ENCODE measurements around the gene LNX2.

LNX2 gene

GRCh38 chr13:27572234-27572901, 48.0 kb downstream of the LNX2 start:
- Histone ChIP-seq H3K79me1 (ENCODE audit: low read length) (no peaks in the 10 kb centered on the region), H3K4me2 (ENCODE audit: low read length) (no peak overlapping the region), H3K4ac (ENCODE audit: low read depth, low read length) (no peak overlapping the region), H2AFZ (ENCODE audit: insufficient read depth, low read length, poor library complexity) (no peak overlapping the region), H2AK5ac (ENCODE audit: low read length) (no peak overlapping the region), H4K12ac (ENCODE audit: low read depth, low read length) (no peak overlapping the region), H3K18ac (ENCODE audit: low read length) (no peak overlapping the region), H3K27ac (ENCODE audit: low read depth, low read length) (no peak overlapping the region), H3K9ac (ENCODE audit: low read length) (no peak overlapping the region), H3K79me2 (ENCODE audit: control insufficient read depth, insufficient read depth, low read length, poor library complexity) (no peaks in the 10 kb centered on the region), H4K91ac (ENCODE audit: low read depth, low read length) (no peak overlapping the region), H3K14ac (ENCODE audit: low read length) (no peak overlapping the region), H3K36me3 (ENCODE audit: control insufficient read depth in 1 of 2, insufficient read depth in 2 of 2, low read length in 2 of 2) (peaks cover 2 to 4% of the 10 kb centered on the region in 2 experiments), H3K4me3 (ENCODE audit: low read depth, low read length) (no peak overlapping the region), H2BK12ac (ENCODE audit: low read length) (no peak overlapping the region), H2BK120ac (ENCODE audit: insufficient read depth, low read length, poor library complexity) (no peak overlapping the region), H3K27me3 (ENCODE audit: insufficient read depth, low read length) (no peaks in the 10 kb centered on the region), H3K9me3 (ENCODE audit: insufficient read depth, low read depth, low read length) (no peaks in the 10 kb centered on the region), H3K4me1 (ENCODE audit: control insufficient read depth in 1 of 2, insufficient read depth in 2 of 2, low read length in 2 of 2) (no peaks in the 10 kb centered on the region), H4K8ac (ENCODE audit: low read depth, low read length) (no peak overlapping the region), H3K23ac (ENCODE audit: low read length) (no peak overlapping the region), H2BK5ac (ENCODE audit: low read depth, low read length, poor library complexity) (no peak overlapping the region)
- DNase-seq, result no peak

GRCh38 chr13:27570906-27571305, 49.4 kb downstream of the LNX2 start:
- no peak overlapping the region for H2BK120ac ChIP-seq (ENCODE audit: insufficient read depth, low read length, poor library complexity)
- H2BK12ac ChIP-seq (ENCODE audit: low read length), result no peak overlapping the region
- no peak overlapping the region for H3K4me3 ChIP-seq (ENCODE audit: low read depth, low read length)
- no peaks in the 10 kb centered on the region for H3K79me1 ChIP-seq (ENCODE audit: low read length)
- H3K14ac ChIP-seq (ENCODE audit: low read length), result no peak overlapping the region
- no peak overlapping the region for H4K8ac ChIP-seq (ENCODE audit: low read depth, low read length)
- H3K27me3 ChIP-seq (ENCODE audit: insufficient read depth, low read length), result no peaks in the 10 kb centered on the region
- H3K9ac ChIP-seq (ENCODE audit: low read length), result no peak overlapping the region
- H3K4ac ChIP-seq (ENCODE audit: low read depth, low read length), result no peak overlapping the region
- no peak overlapping the region for H4K12ac ChIP-seq (ENCODE audit: low read depth, low read length)
- H3K4me2 ChIP-seq (ENCODE audit: low read length), result no peak overlapping the region
- no CpG with 5 or more reads among the region's 1 CpG for WGBS (ENCODE audit: extremely low coverage, insufficient coverage, insufficient read length)
- H3K4me1 ChIP-seq (ENCODE audit: control insufficient read depth in 1 of 2, insufficient read depth in 2 of 2, low read length in 2 of 2), result no peaks in the 10 kb centered on the region
- H3K79me2 ChIP-seq (ENCODE audit: control insufficient read depth, insufficient read depth, low read length, poor library complexity), result no peaks in the 10 kb centered on the region
- H4K91ac ChIP-seq (ENCODE audit: low read depth, low read length), result no peak overlapping the region
- no peak overlapping the region for H2AK5ac ChIP-seq (ENCODE audit: low read length)
- H3K23ac ChIP-seq (ENCODE audit: low read length), result no peak overlapping the region
- no peak for DNase-seq
- H3K9me3 ChIP-seq (ENCODE audit: insufficient read depth, low read depth, low read length), result no peaks in the 10 kb centered on the region
- no peak overlapping the region for H2BK5ac ChIP-seq (ENCODE audit: low read depth, low read length, poor library complexity)
- H3K27ac ChIP-seq (ENCODE audit: low read depth, low read length), result no peak overlapping the region
- peaks cover 2 to 12% of the 10 kb centered on the region in 2 experiments for H3K36me3 ChIP-seq (ENCODE audit: control insufficient read depth in 1 of 2, insufficient read depth in 2 of 2, low read length in 2 of 2)
- H3K18ac ChIP-seq (ENCODE audit: low read length), result no peak overlapping the region
- H2AFZ ChIP-seq (ENCODE audit: insufficient read depth, low read length, poor library complexity), result no peak overlapping the region

GRCh38 chr13:27569405-27569804, 50.9 kb downstream of the LNX2 start:
- Histone ChIP-seq H2AFZ (ENCODE audit: insufficient read depth, low read length, poor library complexity) (no peak overlapping the region), H3K4me3 (ENCODE audit: low read depth, low read length) (no peak overlapping the region), H3K9me3 (ENCODE audit: insufficient read depth, low read depth, low read length) (no peaks in the 10 kb centered on the region), H3K79me1 (ENCODE audit: low read length) (no peaks in the 10 kb centered on the region), H2BK120ac (ENCODE audit: insufficient read depth, low read length, poor library complexity) (no peak overlapping the region), H4K91ac (ENCODE audit: low read depth, low read length) (no peak overlapping the region), H3K23ac (ENCODE audit: low read length) (no peak overlapping the region), H3K18ac (ENCODE audit: low read length) (no peak overlapping the region), H3K4me2 (ENCODE audit: low read length) (no peak overlapping the region), H3K4ac (ENCODE audit: low read depth, low read length) (no peak overlapping the region), H2BK12ac (ENCODE audit: low read length) (no peak overlapping the region), H3K9ac (ENCODE audit: low read length) (no peak overlapping the region), H2AK5ac (ENCODE audit: low read length) (no peak overlapping the region), H3K27ac (ENCODE audit: low read depth, low read length) (no peak overlapping the region), H4K8ac (ENCODE audit: low read depth, low read length) (no peak overlapping the region), H3K79me2 (ENCODE audit: control insufficient read depth, insufficient read depth, low read length, poor library complexity) (no peaks in the 10 kb centered on the region), H3K4me1 (ENCODE audit: control insufficient read depth in 1 of 2, insufficient read depth in 2 of 2, low read length in 2 of 2) (no peaks in the 10 kb centered on the region), H3K36me3 (ENCODE audit: control insufficient read depth in 1 of 2, insufficient read depth in 2 of 2, low read length in 2 of 2) (peaks cover 2 to 14% of the 10 kb centered on the region in 2 experiments), H2BK5ac (ENCODE audit: low read depth, low read length, poor library complexity) (no peak overlapping the region), H4K12ac (ENCODE audit: low read depth, low read length) (no peak overlapping the region), H3K14ac (ENCODE audit: low read length) (no peak overlapping the region), H3K27me3 (ENCODE audit: insufficient read depth, low read length) (no peaks in the 10 kb centered on the region)
- DNase-seq, result no peak
- no CpG with 5 or more reads among the region's 4 CpGs for WGBS (ENCODE audit: extremely low coverage, insufficient coverage, insufficient read length)

GRCh38 chr13:27565818-27566217, 54.5 kb downstream of the LNX2 start:
- Histone ChIP-seq H4K91ac (ENCODE audit: low read depth, low read length) (no peak overlapping the region), H2BK120ac (ENCODE audit: insufficient read depth, low read length, poor library complexity) (no peak overlapping the region), H2AK5ac (ENCODE audit: low read length) (no peak overlapping the region), H3K4me1 (ENCODE audit: control insufficient read depth in 1 of 2, insufficient read depth in 2 of 2, low read length in 2 of 2) (no peaks in the 10 kb centered on the region), H3K36me3 (ENCODE audit: control insufficient read depth in 1 of 2, insufficient read depth in 2 of 2, low read length in 2 of 2) (peaks cover 6 to 16% of the 10 kb centered on the region in 2 experiments), H3K9ac (ENCODE audit: low read length) (no peak overlapping the region), H3K79me1 (ENCODE audit: low read length) (no peaks in the 10 kb centered on the region), H3K4me3 (ENCODE audit: low read depth, low read length) (no peak overlapping the region), H3K18ac (ENCODE audit: low read length) (no peak overlapping the region), H4K8ac (ENCODE audit: low read depth, low read length) (no peak overlapping the region), H2BK5ac (ENCODE audit: low read depth, low read length, poor library complexity) (no peak overlapping the region), H3K27me3 (ENCODE audit: insufficient read depth, low read length) (no peaks in the 10 kb centered on the region), H2AFZ (ENCODE audit: insufficient read depth, low read length, poor library complexity) (no peak overlapping the region), H3K23ac (ENCODE audit: low read length) (no peak overlapping the region), H3K79me2 (ENCODE audit: control insufficient read depth, insufficient read depth, low read length, poor library complexity) (no peaks in the 10 kb centered on the region), H3K4me2 (ENCODE audit: low read length) (no peak overlapping the region), H3K14ac (ENCODE audit: low read length) (no peak overlapping the region), H3K27ac (ENCODE audit: low read depth, low read length) (no peak overlapping the region), H4K12ac (ENCODE audit: low read depth, low read length) (no peak overlapping the region), H2BK12ac (ENCODE audit: low read length) (no peak overlapping the region), H3K9me3 (ENCODE audit: insufficient read depth, low read depth, low read length) (no peaks in the 10 kb centered on the region), H3K4ac (ENCODE audit: low read depth, low read length) (no peak overlapping the region)
- no peak for DNase-seq
- no CpG with 5 or more reads among the region's 3 CpGs for WGBS (ENCODE audit: extremely low coverage, insufficient coverage, insufficient read length)

All from trophoblast cell (in vitro differentiated cells and primary cell).